GM10266 (cell line): ENCODE measurements around the gene FAM83B.

Experiments
- DNase-seq: peaks from one replicate; pipeline ENCODE4 v3.0.0; 2012; ENCODE audit errors: extremely low spot score
- TF ChIP-seq, protein P1 (sequence below): IDR thresholded peaks from 2 replicates; pipeline ENCODE4 v1.5.1; 2012; ENCODE audit warnings: mild to moderate bottlenecking, low read depth; ENCODE audit not compliant: control insufficient read depth, insufficient read depth; ENCODE audit errors: missing control alignments

The FAM83B gene

GRCh38 chr6:54916858-54917257 lies 70.3 kb downstream of the FAM83B start:
- TF ChIP-seq, protein P1, sequence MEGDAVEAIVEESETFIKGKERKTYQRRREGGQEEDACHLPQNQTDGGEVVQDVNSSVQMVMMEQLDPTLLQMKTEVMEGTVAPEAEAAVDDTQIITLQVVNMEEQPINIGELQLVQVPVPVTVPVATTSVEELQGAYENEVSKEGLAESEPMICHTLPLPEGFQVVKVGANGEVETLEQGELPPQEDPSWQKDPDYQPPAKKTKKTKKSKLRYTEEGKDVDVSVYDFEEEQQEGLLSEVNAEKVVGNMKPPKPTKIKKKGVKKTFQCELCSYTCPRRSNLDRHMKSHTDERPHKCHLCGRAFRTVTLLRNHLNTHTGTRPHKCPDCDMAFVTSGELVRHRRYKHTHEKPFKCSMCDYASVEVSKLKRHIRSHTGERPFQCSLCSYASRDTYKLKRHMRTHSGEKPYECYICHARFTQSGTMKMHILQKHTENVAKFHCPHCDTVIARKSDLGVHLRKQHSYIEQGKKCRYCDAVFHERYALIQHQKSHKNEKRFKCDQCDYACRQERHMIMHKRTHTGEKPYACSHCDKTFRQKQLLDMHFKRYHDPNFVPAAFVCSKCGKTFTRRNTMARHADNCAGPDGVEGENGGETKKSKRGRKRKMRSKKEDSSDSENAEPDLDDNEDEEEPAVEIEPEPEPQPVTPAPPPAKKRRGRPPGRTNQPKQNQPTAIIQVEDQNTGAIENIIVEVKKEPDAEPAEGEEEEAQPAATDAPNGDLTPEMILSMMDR = no peak
- no peak for DNase-seq

- TF ChIP-seq, protein P1 = no peak
- DNase-seq = no peak
These were observed 74.1 kb downstream of the FAM83B start for GRCh38 chr6:54920628-54921027.

DNA sequence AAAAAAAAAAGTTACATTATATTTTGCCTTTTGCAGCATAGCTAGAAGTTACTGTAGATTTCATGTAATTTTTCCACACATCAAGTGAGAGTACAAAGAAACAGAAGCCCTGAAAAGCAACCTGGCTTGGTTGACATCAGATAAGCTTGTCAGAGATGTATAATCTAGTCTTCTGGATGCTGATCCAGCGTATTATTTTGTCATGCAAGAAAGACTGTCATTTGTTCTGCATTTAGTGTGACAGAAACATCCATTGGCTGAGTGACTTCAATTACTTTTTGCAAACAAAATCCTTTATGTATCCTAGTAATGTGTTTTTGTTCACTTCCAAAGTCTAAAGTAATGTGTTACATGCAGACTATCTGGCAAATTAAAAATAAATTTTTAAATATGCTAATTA lies 75.3 kb downstream of the FAM83B start:
- no peak for DNase-seq
- TF ChIP-seq, protein P1 = no peak

DNA sequence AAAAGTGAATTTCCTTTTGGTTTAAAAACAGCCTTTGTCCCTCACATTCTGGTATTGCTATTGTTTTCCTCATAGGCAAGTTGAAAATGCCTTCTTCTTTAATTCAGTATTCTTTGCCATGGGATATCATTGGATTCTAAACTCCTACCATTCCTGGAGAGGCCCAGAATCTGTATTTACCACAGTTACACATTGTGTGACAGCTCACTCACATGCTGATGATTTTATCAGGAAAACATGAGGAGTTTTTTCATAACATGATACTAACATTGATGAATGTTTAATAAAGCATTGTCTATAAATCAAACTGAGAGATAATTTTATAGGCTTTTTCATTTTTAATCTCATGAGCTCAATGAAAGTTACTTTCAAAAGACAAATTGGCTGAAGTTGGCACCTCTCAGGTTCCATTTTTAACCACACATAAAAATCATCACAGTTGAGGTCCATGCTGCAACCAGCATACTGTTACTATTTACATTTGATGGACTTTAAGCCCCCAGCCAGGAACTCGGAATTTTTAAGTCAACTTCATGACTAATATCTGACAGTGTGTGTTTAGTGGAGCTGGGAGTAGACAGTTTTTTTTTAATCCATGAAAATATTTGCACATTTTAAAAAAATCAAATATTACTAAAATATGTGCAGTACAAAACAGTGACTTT lies 82.8 kb downstream of the FAM83B start:
- TF ChIP-seq, protein P1 = no peak
- DNase-seq = no peak

DNA sequence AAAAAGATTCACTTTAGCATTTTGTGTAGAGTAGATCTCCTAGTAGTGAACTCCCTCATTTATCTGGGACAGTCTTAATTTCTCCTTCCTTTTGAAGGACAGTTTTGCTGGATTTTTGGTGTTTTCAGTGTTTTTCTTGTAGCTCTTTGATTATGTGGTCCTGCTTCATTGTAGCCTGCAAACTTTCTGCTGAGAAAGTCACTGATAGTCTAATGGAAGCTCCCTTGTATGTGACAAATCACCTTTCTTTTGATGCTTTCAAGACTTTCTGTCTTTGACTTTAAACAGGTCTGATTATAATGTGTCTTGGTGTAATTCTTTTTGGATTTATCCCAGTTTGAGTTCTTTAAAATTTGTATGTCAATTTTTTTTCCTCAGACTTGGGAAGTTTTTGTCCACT lies 86.1 kb downstream of the FAM83B start:
- TF ChIP-seq, protein P1 = no peak
- no peak for DNase-seq

GRCh38 chr6:54935739-54936138 lies 89.2 kb downstream of the FAM83B start:
- TF ChIP-seq, protein P1 = no peak
- no peak for DNase-seq

DNA sequence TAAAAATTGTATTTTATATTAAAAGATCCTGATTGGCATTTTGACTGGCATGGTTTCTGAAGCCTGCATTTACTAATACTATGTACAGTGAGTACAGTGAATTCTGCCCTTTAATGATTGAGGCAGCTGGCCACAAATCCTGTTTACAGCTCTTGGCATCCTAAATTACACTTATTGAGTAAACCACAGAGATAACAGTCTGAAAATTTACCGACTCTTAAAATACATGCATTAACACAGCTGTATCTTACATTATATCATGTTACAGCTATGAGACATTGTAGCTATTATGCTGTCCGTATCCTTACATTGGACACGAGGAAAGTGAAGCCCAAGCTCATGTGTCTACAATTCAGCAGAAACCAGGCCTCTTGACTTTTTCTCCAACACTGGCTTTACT lies 90.8 kb downstream of the FAM83B start:
- TF ChIP-seq, protein P1 = no peak
- no peak for DNase-seq
